ENCODE data around the gene EEF1G.

Gene EEF1G

DNA sequence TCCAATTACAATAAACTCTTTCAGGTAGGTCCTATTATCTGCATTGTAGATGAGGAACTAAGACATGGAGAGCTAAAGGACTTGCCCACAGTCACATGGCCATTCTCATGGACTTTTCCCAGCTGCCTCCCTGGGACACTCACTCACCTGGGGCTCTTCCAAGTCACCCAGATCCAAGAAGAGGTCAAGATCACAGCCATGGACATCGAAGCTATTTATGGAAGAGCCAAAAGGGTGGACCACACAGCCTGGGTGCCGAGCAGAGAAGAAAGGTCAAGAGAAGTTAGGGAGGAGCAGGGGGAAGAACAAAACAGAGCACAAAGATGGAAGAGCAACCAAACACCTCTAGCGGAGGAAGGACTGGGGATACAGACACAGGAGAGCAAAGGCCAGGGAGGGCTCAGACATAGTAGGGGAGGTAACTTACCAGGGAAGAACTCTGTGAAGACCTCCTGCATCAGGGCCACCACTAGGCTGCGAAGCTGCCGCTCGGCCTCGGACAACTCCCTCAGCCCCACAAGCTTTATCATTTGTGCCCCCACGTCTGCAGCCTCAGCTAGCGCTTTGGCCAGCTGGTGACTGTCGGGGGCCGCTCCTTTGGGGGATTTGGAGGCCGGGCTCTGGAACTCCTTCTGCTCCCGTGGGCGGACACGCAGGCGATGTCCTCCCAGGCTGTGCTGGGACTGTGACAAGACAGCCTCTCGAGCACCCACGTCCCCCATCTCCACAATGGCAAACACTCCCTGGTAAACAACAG, 7.4 kb upstream of the EEF1G start:
- no peak overlapping the region for H3K4me3 ChIP-seq (replicated peaks in 1 of 2; ENCODE audit: low read depth in 2 of 2, low read length in 2 of 2)
- DNase-seq (ENCODE audit: low read depth in 2 of 2) = no peak
- TF ChIP-seq, protein P1, sequence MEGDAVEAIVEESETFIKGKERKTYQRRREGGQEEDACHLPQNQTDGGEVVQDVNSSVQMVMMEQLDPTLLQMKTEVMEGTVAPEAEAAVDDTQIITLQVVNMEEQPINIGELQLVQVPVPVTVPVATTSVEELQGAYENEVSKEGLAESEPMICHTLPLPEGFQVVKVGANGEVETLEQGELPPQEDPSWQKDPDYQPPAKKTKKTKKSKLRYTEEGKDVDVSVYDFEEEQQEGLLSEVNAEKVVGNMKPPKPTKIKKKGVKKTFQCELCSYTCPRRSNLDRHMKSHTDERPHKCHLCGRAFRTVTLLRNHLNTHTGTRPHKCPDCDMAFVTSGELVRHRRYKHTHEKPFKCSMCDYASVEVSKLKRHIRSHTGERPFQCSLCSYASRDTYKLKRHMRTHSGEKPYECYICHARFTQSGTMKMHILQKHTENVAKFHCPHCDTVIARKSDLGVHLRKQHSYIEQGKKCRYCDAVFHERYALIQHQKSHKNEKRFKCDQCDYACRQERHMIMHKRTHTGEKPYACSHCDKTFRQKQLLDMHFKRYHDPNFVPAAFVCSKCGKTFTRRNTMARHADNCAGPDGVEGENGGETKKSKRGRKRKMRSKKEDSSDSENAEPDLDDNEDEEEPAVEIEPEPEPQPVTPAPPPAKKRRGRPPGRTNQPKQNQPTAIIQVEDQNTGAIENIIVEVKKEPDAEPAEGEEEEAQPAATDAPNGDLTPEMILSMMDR (IDR thresholded peaks at IDR 0.05; ENCODE audit: low read depth, low read length) = no peak

DNA sequence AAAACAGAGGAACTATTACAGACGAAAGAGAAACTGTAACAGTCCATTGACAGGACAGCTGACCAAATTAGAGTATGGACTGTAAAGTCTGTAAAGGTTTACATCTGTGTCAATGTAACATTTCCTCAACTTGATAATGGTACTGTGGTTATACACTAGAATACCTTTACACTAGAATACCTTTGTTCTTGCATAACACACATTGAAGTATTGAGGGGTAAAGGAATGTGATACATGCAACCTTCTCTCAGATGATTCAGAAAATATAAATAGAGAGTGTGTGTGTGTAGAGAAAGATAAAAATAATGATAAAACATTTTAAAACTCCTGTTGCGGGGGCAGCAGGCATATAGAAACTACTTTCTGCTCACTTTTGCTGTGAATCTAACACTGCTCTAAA, 5.6 kb upstream of the EEF1G start:
- TF ChIP-seq, protein P1 (IDR thresholded peaks at IDR 0.05; ENCODE audit: low read depth, low read length) = no peak
- H3K4me3 ChIP-seq (replicated peaks in 1 of 2; ENCODE audit: low read depth in 2 of 2, low read length in 2 of 2) = no peak overlapping the region
- DNase-seq (ENCODE audit: low read depth in 2 of 2) = no peak

DNA sequence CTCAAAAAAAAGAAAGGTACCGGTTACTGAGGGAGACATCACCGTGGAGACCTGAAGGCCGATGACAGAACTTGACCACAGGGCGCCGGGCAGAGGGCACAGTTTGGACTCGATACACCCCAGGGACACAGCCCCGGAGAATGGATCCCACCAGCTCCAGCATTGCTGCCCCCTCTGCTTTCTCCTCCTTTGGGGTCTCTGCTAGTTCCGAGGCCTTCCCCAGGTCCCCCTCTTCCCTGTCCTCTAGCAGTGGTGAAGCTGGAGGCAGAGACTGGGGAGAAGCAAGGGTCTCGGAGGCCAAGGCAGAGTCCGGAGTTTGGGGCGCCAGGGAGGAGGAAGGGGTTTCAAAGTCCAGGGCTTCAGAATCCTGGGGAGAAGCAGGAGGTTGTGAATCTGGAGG, 4.8 kb upstream of the EEF1G start:
- H3K4me3 ChIP-seq (replicated peaks in 1 of 2; ENCODE audit: low read depth in 2 of 2, low read length in 2 of 2) = no peak overlapping the region
- no peak for DNase-seq (ENCODE audit: low read depth in 2 of 2)
- TF ChIP-seq, protein P1 (IDR thresholded peaks at IDR 0.05; ENCODE audit: low read depth, low read length) = no peak

DNA sequence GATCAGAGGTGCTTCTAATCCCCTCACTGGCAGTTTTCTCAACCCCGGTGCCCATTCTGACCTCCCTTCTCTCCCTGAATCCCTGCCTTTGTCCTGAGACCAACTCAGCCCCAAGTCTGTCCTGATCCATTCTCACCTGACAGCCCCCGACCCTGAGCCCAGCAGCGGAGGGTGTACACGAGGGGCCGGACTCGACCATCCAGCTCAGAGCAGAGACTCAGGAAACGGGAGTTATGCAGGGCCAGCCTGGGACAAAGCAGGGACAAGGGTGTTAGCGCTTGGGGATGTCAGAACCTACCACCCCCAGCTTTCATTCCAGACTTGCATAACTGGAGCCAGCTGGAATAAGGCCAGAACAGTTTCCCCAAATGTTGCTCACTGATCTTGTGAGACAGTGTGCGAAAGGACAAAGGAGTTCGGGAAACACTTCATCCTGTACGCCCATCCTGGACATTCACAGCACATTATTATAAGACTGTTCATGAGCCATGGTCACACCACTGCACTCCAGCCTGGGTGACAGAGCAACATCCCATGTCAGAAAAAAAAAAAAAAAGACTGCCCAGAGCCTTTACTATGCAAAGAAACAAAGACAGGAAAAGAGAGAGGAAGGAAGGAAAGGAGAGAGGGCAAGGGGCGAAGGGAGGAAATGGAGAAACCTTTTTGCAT, 3.5 kb upstream of the EEF1G start:
- TF ChIP-seq, protein P1 (IDR thresholded peaks at IDR 0.05; ENCODE audit: low read depth, low read length) = no peak
- no peak overlapping the region for H3K4me3 ChIP-seq (replicated peaks in 1 of 2; ENCODE audit: low read depth in 2 of 2, low read length in 2 of 2)
- DNase-seq (ENCODE audit: low read depth in 2 of 2) = peak; percentile 63 to 71

DNA sequence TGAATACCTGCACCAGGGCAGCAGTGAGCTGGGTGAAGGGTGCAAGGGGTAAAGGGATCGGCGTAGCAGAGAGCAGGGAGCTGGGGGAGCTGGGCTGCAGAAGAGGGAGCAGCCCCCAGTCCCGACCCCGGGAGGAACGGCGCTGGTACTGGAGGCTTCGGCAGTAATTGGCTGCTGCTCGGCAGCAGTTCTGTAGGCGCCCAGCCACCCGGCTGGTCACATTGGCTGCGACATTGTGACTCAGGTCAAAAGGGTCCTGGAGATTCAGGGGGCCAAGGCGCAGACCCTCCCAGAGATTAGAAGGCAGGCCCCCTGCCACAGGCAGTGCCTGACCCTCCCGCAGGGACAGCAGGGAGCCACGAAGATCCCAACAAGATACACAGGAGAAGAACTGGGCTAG, 2.1 kb upstream of the EEF1G start:
- TF ChIP-seq, protein P1 (IDR thresholded peaks at IDR 0.05; ENCODE audit: low read depth, low read length) = no peak
- H3K4me3 ChIP-seq (replicated peaks in 1 of 2; ENCODE audit: low read depth in 2 of 2, low read length in 2 of 2) = peak overlapping the region in 1 of 2 donors; percentile 70

DNA sequence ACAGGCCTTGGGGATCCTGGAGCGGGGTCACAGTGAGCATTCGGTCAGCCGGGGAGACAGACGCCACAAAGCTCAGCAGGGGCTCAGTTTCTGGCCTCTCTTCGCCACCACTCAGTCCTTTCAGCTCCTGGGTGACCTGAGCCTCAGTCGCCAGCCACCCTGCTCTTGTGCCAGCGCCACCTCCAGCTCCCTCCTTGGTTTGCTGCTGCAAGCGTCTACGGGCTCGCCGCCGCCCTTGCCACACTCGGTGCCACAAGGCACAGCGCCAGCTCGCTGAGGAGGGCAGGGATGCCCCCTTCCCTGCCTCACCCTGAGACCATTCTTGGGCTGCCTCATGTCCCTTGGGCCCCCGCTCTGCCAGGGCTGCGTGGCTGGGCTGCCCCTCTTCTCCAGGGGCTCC, 1.5 kb upstream of the EEF1G start:
- no peak for DNase-seq (ENCODE audit: low read depth in 2 of 2)
- H3K4me3 ChIP-seq (replicated peaks in 1 of 2; ENCODE audit: low read depth in 2 of 2, low read length in 2 of 2) = peak overlapping the region; percentile 65 to 70
- TF ChIP-seq, protein P1 (IDR thresholded peaks at IDR 0.05; ENCODE audit: low read depth, low read length) = no peak

More for the DNA sequence above, 2.1 kb upstream of the EEF1G start:
- no peak for DNase-seq (ENCODE audit: low read depth in 2 of 2)
